Natural killer cell (primary cell): ENCODE measurements around the gene GRIN2A. TPM values are rescaled to one million over a fixed set of nuclear protein-coding genes. Genes with fewer than 3 reads are reported as not detected.

Source experiments
- ATAC-seq, 3 donors: fragments of 150-1000 bp in 2 of 3; fragments of 200-7000 bp in 1 of 3; cut with Tn5 transposase; 1 replicate in 1 of 3; 2 replicates in 2 of 3; pipeline ENCODE4 v1.10.0; 2021; ENCODE audit warnings: mild to moderate bottlenecking in 2 of 3, moderate library complexity in 2 of 3
- DNase-seq, 2 donors: peaks; one replicate each; pipeline versions ENCODE4 v3.0.0 to v3.0.0-alpha.2; 2013 to 2021; ENCODE audit warnings: mixed read lengths in 1 of 2
- H3K27ac ChIP-seq: one replicate; pipeline ENCODE4 v1.5.1; 2013; ENCODE audit warnings: mild to moderate bottlenecking, low read length
- H3K27me3 ChIP-seq: one replicate; pipeline ENCODE4 v1.6.1; 2013; ENCODE audit warnings: low read length; ENCODE audit not compliant: control insufficient read depth, insufficient read depth
- H3K36me3 ChIP-seq: one replicate; pipeline ENCODE4 v1.6.1; 2013; ENCODE audit warnings: low read length; ENCODE audit not compliant: control insufficient read depth, insufficient read depth
- H3K4me1 ChIP-seq: one replicate; pipeline ENCODE4 v1.6.1; 2013; ENCODE audit warnings: low read length; ENCODE audit not compliant: control insufficient read depth, insufficient read depth
- H3K4me3 ChIP-seq: one replicate; pipeline ENCODE4 v1.5.1; 2013; ENCODE audit warnings: low read length
- H3K9me3 ChIP-seq: one replicate; pipeline ENCODE4 v1.6.1; 2013; ENCODE audit warnings: low read length; ENCODE audit not compliant: control insufficient read depth, insufficient read depth
- H3K27ac Mint-ChIP-seq, 2 donors: one replicate each; pipeline ENCODE4 v1.8.0; 2022; ENCODE audit warnings: mild to moderate bottlenecking in 2 of 2, mixed read lengths in 2 of 2, moderate library complexity in 1 of 2
- H3K27me3 Mint-ChIP-seq, 2 donors: one replicate each; pipeline ENCODE4 v1.8.0; 2022; ENCODE audit warnings: low read depth in 2 of 2, mixed read lengths in 2 of 2
- H3K36me3 Mint-ChIP-seq: one replicate; pipeline ENCODE4 v1.8.0; 2022; ENCODE audit warnings: mixed read lengths
- H3K4me1 Mint-ChIP-seq, 2 donors: one replicate each; pipeline ENCODE4 v1.8.0; 2022; ENCODE audit warnings: mixed read lengths in 2 of 2
- H3K4me3 Mint-ChIP-seq: one replicate; pipeline ENCODE4 v1.8.0; 2022; ENCODE audit warnings: mild to moderate bottlenecking, moderate library complexity, mixed read lengths
- H3K9me3 Mint-ChIP-seq, 2 donors: one replicate each; pipeline ENCODE4 v1.8.0; 2022; ENCODE audit warnings: mixed read lengths in 2 of 2
- WGBS: methylation state at CpG from one replicate; pipeline ENCODE4 v1.1.7; 2013; ENCODE audit warnings: missing lambda C conversion rate; ENCODE audit not compliant: insufficient coverage; 5-methylcytosine and 5-hydroxymethylcytosine counted together
- intact Hi-C: fragments of 100-400 bp; cut with micrococcal nuclease; formaldehyde crosslinking; loops from one replicate; pipeline ENCODE4 v1.14.2; 2022
- total RNA-seq, 4 donors: library from RNA; stranded (reverse); fragments of 120-200 nt in 1 of 4; gene quantifications; one replicate each; pipeline versions ENCODE4 v1.2.3 to v1.2.4, GENCODE V29; 2013 to 2022
- TF ChIP-seq, protein P1 (sequence below): fragments of 200-600 bp; IDR thresholded peaks from one replicate; pipeline ENCODE4 v1.8.0; 2022; ENCODE audit warnings: antibody characterized with exemption

GRIN2A gene
- total RNA-seq, 3 donors from 2014 or later (not counting 1 experiment from before 2014, with no cell fraction given), result not detected

DNA sequence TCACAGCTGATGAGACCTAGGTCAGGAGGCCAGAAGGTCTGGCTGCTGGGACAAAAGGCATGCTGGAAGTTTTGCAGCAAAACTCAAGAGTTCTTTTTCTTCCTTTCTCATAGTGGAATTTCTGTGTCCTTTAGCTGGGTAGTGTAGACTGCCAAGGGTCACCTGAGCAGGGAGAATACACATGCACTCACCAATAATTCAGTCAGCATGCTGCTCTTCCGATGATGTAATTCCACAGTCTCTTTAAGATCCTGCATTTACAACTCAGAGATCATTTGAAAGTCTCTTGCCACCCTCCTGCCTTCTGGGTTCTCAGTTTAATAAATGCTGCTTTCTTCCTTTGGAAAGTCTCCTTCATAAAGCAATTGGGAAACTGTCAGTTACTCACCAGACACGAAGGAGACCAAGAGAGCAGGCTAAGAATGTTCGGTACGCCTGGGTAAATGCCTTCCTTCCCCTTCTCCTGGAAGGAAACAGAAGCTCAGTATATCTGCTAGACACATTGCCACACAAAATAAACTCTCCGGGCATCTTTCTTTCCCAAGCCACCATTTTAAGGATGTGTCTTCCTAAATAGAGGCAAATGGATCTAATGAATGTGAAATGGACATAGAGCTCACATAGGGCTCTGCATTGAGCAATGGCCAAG, 473.1 kb downstream of the GRIN2A start:
- ATAC-seq (no peak), DNase-seq (no peak)
- Mint-ChIP-seq H3K27me3 (no peaks in the 10 kb centered on the region), H3K27ac (no peak overlapping the region), H3K4me3 (no peak overlapping the region), H3K9me3 (peaks cover 0 to 6% of the 10 kb centered on the region in 2 donors), H3K4me1 (no peaks in the 10 kb centered on the region), H3K36me3 (no peaks in the 10 kb centered on the region)
- Histone ChIP-seq H3K4me1 (no peaks in the 10 kb centered on the region), H3K36me3 (no peaks in the 10 kb centered on the region), H3K27me3 (no peaks in the 10 kb centered on the region), H3K9me3 (no peaks in the 10 kb centered on the region), H3K27ac (no peak overlapping the region), H3K4me3 (no peak overlapping the region)
- intact Hi-C loops, result no loop called here
- 23% methylated on average over 4 of the region's 5 CpGs for WGBS
- TF ChIP-seq, protein P1, sequence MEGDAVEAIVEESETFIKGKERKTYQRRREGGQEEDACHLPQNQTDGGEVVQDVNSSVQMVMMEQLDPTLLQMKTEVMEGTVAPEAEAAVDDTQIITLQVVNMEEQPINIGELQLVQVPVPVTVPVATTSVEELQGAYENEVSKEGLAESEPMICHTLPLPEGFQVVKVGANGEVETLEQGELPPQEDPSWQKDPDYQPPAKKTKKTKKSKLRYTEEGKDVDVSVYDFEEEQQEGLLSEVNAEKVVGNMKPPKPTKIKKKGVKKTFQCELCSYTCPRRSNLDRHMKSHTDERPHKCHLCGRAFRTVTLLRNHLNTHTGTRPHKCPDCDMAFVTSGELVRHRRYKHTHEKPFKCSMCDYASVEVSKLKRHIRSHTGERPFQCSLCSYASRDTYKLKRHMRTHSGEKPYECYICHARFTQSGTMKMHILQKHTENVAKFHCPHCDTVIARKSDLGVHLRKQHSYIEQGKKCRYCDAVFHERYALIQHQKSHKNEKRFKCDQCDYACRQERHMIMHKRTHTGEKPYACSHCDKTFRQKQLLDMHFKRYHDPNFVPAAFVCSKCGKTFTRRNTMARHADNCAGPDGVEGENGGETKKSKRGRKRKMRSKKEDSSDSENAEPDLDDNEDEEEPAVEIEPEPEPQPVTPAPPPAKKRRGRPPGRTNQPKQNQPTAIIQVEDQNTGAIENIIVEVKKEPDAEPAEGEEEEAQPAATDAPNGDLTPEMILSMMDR, result no peak

DNA sequence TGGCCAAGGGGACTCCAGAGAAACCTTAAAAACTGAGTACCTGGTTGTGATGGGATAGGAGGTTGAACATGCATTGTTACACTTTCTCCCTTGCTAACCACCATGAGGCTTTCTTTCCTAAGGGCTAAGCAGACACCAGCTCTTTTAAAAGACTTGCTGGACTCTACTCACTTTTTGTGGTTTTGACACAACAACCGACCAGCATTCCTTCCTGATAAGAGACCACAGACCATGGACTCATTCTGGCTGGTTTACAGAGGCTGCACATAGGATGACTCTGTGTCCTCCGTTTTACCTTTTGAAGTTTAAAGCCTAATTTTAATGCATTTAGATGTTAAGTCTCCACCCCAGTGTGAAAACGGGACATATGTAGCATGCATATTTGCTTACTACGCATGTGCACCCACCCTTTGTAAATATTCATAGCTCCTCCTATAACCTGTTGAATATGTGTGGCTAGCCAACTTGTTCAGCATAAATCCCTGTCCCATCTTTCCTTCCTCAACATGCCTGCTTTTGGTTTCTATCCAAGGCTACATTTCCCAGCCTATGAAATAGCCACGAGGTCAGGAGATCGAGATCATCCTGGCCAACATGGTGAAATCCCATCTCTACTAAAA, 475.9 kb downstream of the GRIN2A start:
- no peak for DNase-seq
- intact Hi-C loops, result no loop called here
- WGBS, result 64% methylated on average over 6 of the region's 6 CpGs

DNA sequence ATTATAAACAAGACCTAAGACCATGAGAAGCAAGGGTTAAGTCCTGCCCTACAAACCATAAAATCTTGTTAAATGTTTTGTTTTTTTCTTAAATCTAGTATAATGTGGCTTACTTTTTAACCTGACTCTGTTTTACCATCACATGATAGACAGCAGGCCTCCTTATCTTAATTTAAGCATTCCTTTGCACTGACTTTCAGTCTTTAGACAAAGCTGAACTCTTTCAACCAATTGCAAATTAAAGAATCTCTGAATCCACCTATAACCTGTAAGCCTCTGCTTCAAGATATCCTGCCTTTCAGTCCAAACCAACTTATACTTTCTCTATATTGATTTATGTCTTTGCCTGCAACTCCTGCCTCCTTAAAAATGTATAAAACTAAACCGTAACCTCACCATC, 478.5 kb downstream of the GRIN2A start:
- Mint-ChIP-seq H3K4me3 (no peak overlapping the region), H3K27ac (no peak overlapping the region), H3K4me1 (no peaks in the 10 kb centered on the region), H3K9me3 (peaks cover 0 to 4% of the 10 kb centered on the region in 2 donors), H3K36me3 (no peaks in the 10 kb centered on the region), H3K27me3 (no peaks in the 10 kb centered on the region)
- H3K4me1 ChIP-seq, result no peaks in the 10 kb centered on the region
- TF ChIP-seq, protein P1, result no peak
- WGBS, result 82% methylated on average over 1 of the region's 1 CpG
- intact Hi-C loops, result no loop called here
- H3K27ac ChIP-seq, result no peak overlapping the region
- no peaks in the 10 kb centered on the region for H3K36me3 ChIP-seq
- no peak overlapping the region for H3K4me3 ChIP-seq
- ATAC-seq, result no peak
- no peak for DNase-seq
- no peaks in the 10 kb centered on the region for H3K27me3 ChIP-seq
- no peaks in the 10 kb centered on the region for H3K9me3 ChIP-seq

More for the DNA sequence above, 475.9 kb downstream of the GRIN2A start:
- Mint-ChIP-seq H3K4me3 (no peak overlapping the region), H3K4me1 (no peaks in the 10 kb centered on the region), H3K36me3 (no peaks in the 10 kb centered on the region), H3K27me3 (no peaks in the 10 kb centered on the region), H3K9me3 (peaks cover 0 to 4% of the 10 kb centered on the region in 2 donors), H3K27ac (no peak overlapping the region)
- Histone ChIP-seq H3K36me3 (no peaks in the 10 kb centered on the region), H3K4me3 (no peak overlapping the region), H3K27me3 (no peaks in the 10 kb centered on the region), H3K9me3 (no peaks in the 10 kb centered on the region), H3K4me1 (no peaks in the 10 kb centered on the region), H3K27ac (no peak overlapping the region)
- no peak for ATAC-seq
- TF ChIP-seq, protein P1, result no peak

Other genes starting within 250 kb of the GRIN2A start
- gene ATF7IP2, start 203.6 kb upstream of the GRIN2A start, total RNA-seq, result 10 to 100 TPM; 41.7 to 53.5 (median 43.8) TPM